DND-41 (cell line): ENCODE data around the gene ING4.

Experiments used
- ATAC-seq: fragments of 200-7000 bp; cut with Tn5 transposase; 3 replicates; pipeline ENCODE4 v1.9.1; 2021; ENCODE audit warnings: low read depth; ENCODE audit not compliant: insufficient read depth
- DNase-seq: peaks from one replicate; pipeline ENCODE4 v3.0.0-alpha.2; 2020
- H2AFZ ChIP-seq: 2 replicates; pipeline ENCODE4 v1.6.0; 2012; ENCODE audit warnings: low read depth, low read length
- H3K27ac ChIP-seq: 2 replicates; pipeline ENCODE4 v1.5.1; 2012; ENCODE audit warnings: low read length, inconsistent platforms
- H3K27me3 ChIP-seq: fragments of 200-600 bp; sonication (generic); 2 replicates; pipeline ENCODE4 v1.6.0; 2012; ENCODE audit warnings: low read length, mild to moderate bottlenecking, inconsistent platforms; ENCODE audit not compliant: insufficient read depth, poor library complexity
- H3K36me3 ChIP-seq: 2 replicates; pipeline ENCODE4 v1.5.1; 2012; ENCODE audit warnings: low read length, inconsistent platforms; ENCODE audit not compliant: insufficient read depth
- H3K4me1 ChIP-seq: 2 replicates; pipeline ENCODE4 v1.5.1; 2012; ENCODE audit warnings: mild to moderate bottlenecking, low read length; ENCODE audit not compliant: insufficient read depth
- H3K4me2 ChIP-seq: 2 replicates; pipeline ENCODE4 v1.6.0; 2012; ENCODE audit warnings: mild to moderate bottlenecking, moderate library complexity, low read length, inconsistent platforms; ENCODE audit not compliant: insufficient read depth
- H3K4me3 ChIP-seq, 2 experiments: fragments of 200-600 bp in 1 of 2; shearing (Covaris generic) in 1 of 2; 2 replicates each; pipeline ENCODE4 v1.5.1; 2012 to 2016; ENCODE audit warnings: inconsistent platforms in 2 of 2, low read length in 2 of 2, mild to moderate bottlenecking in 2 of 2, low read depth in 1 of 2, moderate library complexity in 1 of 2
- H3K79me2 ChIP-seq: 2 replicates; pipeline ENCODE4 v1.6.0; 2012; ENCODE audit warnings: low read length, inconsistent platforms; ENCODE audit not compliant: insufficient read depth
- H3K9ac ChIP-seq: 2 replicates; pipeline ENCODE4 v1.6.0; 2012; ENCODE audit warnings: low read depth, mild to moderate bottlenecking, inconsistent platforms, low read length, moderate library complexity
- H3K9me3 ChIP-seq: 2 replicates; pipeline ENCODE4 v1.5.1; 2012; ENCODE audit warnings: low read length, moderate library complexity, mild to moderate bottlenecking, inconsistent platforms; ENCODE audit not compliant: insufficient read depth, severe bottlenecking
- H4K20me1 ChIP-seq: 2 replicates; pipeline ENCODE4 v1.6.0; 2012; ENCODE audit warnings: low read length; ENCODE audit not compliant: insufficient read depth
- EZH2 ChIP-seq: IDR thresholded peaks from 3 replicates; pipeline ENCODE4 v1.6.1; 2012; ENCODE audit warnings: borderline replicate concordance, low read depth, mild to moderate bottlenecking, moderate library complexity, low read length, inconsistent platforms; ENCODE audit not compliant: severe bottlenecking
- TF ChIP-seq, protein P1 (sequence below): IDR thresholded peaks from 2 replicates; pipeline ENCODE4 v1.5.1; 2012; ENCODE audit warnings: borderline replicate concordance, low read length, moderate library complexity, mild to moderate bottlenecking; ENCODE audit not compliant: poor library complexity, severe bottlenecking; ENCODE audit errors: extremely low read depth

The ING4 gene

DNA sequence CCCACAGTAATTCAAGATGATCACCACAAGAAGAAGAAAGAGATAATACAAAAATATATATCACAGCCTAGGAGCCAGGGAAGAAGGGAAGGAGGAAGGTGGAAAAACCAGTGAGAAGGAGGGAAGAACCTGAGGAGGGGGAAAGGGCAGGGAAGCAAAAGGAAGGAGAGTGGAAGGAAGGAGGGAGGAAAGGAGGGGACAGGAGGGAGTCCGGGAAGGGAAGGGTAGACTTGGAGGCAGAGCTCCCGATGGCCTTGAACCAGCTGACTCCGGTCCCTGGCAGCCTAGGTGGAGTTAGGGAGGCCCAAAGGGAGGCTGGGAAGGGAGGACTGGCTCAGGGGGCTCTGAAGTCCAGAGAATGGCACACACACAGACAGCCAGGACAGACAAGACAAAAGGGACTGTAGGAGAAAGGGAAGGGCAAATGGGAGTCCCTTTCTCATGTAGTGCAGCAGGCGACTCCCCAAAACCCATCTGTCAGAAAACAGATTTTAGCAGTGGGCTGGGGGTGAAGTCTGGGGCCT is 31.0 kb upstream of the ING4 start:
- Histone ChIP-seq H2AFZ (no peak overlapping the region), H3K27ac (no peak overlapping the region), H3K9ac (no peak overlapping the region), H3K4me1 (peaks cover 14% of the 10 kb centered on the region), H4K20me1 (no peaks in the 10 kb centered on the region), H3K4me3 (no peak overlapping the region), H3K9me3 (no peaks in the 10 kb centered on the region), H3K4me2 (no peak overlapping the region), H3K27me3 (no peaks in the 10 kb centered on the region), H3K36me3 (no peaks in the 10 kb centered on the region), H3K79me2 (peaks cover 14% of the 10 kb centered on the region)
- TF ChIP-seq EZH2, result no peak
- TF ChIP-seq, protein P1, sequence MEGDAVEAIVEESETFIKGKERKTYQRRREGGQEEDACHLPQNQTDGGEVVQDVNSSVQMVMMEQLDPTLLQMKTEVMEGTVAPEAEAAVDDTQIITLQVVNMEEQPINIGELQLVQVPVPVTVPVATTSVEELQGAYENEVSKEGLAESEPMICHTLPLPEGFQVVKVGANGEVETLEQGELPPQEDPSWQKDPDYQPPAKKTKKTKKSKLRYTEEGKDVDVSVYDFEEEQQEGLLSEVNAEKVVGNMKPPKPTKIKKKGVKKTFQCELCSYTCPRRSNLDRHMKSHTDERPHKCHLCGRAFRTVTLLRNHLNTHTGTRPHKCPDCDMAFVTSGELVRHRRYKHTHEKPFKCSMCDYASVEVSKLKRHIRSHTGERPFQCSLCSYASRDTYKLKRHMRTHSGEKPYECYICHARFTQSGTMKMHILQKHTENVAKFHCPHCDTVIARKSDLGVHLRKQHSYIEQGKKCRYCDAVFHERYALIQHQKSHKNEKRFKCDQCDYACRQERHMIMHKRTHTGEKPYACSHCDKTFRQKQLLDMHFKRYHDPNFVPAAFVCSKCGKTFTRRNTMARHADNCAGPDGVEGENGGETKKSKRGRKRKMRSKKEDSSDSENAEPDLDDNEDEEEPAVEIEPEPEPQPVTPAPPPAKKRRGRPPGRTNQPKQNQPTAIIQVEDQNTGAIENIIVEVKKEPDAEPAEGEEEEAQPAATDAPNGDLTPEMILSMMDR, result no peak
- DNase-seq (no peak), ATAC-seq (no peak)

DNA sequence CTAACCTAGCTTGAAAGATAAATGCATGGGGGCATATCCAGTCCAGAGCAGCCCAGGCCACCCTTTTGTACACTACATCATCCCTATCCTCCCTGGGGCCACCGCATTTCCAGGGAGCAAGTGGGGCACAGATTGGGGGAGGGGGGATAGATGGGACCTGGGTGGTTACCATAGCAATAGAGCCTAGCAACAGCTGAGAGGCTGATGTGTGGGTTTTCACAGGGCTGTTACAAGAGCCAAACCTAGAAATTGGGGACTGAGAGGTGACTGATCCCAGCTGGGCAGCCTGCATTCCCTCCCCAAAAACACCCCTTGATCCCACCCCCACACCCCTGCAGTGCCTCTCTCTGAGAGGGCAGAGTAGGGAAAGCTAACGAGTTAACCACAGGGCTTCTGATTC is 30.0 kb upstream of the ING4 start:
- H3K4me1 ChIP-seq, result peaks cover 22% of the 10 kb centered on the region
- H4K20me1 ChIP-seq, result no peaks in the 10 kb centered on the region
- no peaks in the 10 kb centered on the region for H3K9me3 ChIP-seq
- no peak for ATAC-seq
- no peaks in the 10 kb centered on the region for H3K36me3 ChIP-seq
- H3K9ac ChIP-seq, result no peak overlapping the region
- peaks cover 24% of the 10 kb centered on the region for H3K79me2 ChIP-seq
- DNase-seq, result no peak
- H3K4me2 ChIP-seq, result no peak overlapping the region
- no peaks in the 10 kb centered on the region for H3K27me3 ChIP-seq
- no peak overlapping the region for H3K4me3 ChIP-seq
- H3K27ac ChIP-seq, result no peak overlapping the region
- no peak for TF ChIP-seq EZH2
- TF ChIP-seq, protein P1, result no peak
- no peak overlapping the region for H2AFZ ChIP-seq

DNA sequence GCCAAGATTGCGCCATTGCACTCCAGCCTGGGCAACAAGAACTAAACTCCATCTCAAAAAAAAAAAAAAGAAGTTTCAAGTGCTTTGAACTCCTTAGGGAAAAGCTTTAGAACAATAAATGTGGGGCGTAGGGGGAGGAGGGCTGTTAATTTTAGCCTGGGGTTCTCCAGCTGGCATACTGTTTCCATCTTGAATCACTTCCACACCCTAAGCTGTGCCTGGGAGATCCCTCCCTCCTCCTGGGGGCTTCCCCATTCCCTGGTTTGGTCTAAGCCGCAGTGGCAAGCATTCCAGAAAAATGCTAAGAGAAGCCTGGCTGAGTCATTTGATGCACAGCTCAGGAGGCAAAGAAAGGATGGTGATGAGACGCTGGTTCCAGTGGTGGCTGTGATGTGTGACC is 28.6 kb upstream of the ING4 start:
- H3K79me2 ChIP-seq, result peaks cover 38% of the 10 kb centered on the region
- H2AFZ ChIP-seq, result no peak overlapping the region
- ATAC-seq (no peak), DNase-seq (no peak)
- H3K9ac ChIP-seq, result no peak overlapping the region
- peaks cover 3% of the 10 kb centered on the region; the same call in 1 of the 2 replicates for H4K20me1 ChIP-seq
- H3K4me2 ChIP-seq, result no peak overlapping the region; the same call in 1 of the 2 replicates
- no peak overlapping the region for H3K4me3 ChIP-seq
- TF ChIP-seq, protein P1, result no peak
- no peak for TF ChIP-seq EZH2
- no peaks in the 10 kb centered on the region for H3K9me3 ChIP-seq
- H3K27me3 ChIP-seq, result no peaks in the 10 kb centered on the region
- H3K36me3 ChIP-seq, result peaks cover 8% of the 10 kb centered on the region
- H3K27ac ChIP-seq, result no peak overlapping the region
- peaks cover 36% of the 10 kb centered on the region for H3K4me1 ChIP-seq
